HG02885 (cell line): Measurements from ENCODE around the gene TCF7L1.
"Not testable (repeated sequence)": the region's sequence is repeated elsewhere in the genome, so short reads cannot be mapped to it uniquely, and the experiment has no call there.

Source experiments
- ATAC-seq: cut with Tn5 transposase; IDR thresholded peaks from one replicate; pipeline ENCODE4 v1.9.1; 2021; ENCODE audit warnings: mild to moderate bottlenecking; ENCODE audit not compliant: unreplicated experiment, poor library complexity

The TCF7L1 gene

GRCh38 chr2:85309699-85310321 is 176.6 kb downstream of the TCF7L1 start:
- ATAC-seq: no peak

- ATAC-seq: peak; percentile 42
These were observed 177.1 kb downstream of the TCF7L1 start for GRCh38 chr2:85310330-85310729.

GRCh38 chr2:85312404-85312803 is 179.2 kb downstream of the TCF7L1 start:
- no peak for ATAC-seq

GRCh38 chr2:85314884-85315242 is 181.7 kb downstream of the TCF7L1 start:
- no peak for ATAC-seq

GRCh38 chr2:85315921-85316320 is 182.7 kb downstream of the TCF7L1 start:
- ATAC-seq: not testable (repeated sequence)

GRCh38 chr2:85318222-85319074 is 185.3 kb downstream of the TCF7L1 start:
- peak; percentile 53 for ATAC-seq

GRCh38 chr2:85319796-85320195 is 186.6 kb downstream of the TCF7L1 start:
- no peak for ATAC-seq

GRCh38 chr2:85323351-85323987 is 190.3 kb downstream of the TCF7L1 start:
- ATAC-seq: no peak

GRCh38 chr2:85323988-85324367 is 190.8 kb downstream of the TCF7L1 start:
- not testable (repeated sequence) for ATAC-seq

GRCh38 chr2:85324639-85325465 is 191.7 kb downstream of the TCF7L1 start:
- ATAC-seq: no peak

GRCh38 chr2:85325466-85325811 is 192.2 kb downstream of the TCF7L1 start:
- no peak for ATAC-seq

- peak; percentile 41 for ATAC-seq
These were observed 193.4 kb downstream of the TCF7L1 start for GRCh38 chr2:85326406-85327159.

GRCh38 chr2:85327160-85327821 is 194.1 kb downstream of the TCF7L1 start:
- peak; percentile 29 for ATAC-seq

- peak; percentile 80 for ATAC-seq
These were observed 194.8 kb downstream of the TCF7L1 start, which contains the start of gene TGOLN2 for GRCh38 chr2:85327822-85328617. Gene TGOLN2, minus strand, starts transcription at chr2:85327989. Its CDS starts 27 bp downstream, at chr2:85327962.

GRCh38 chr2:85329181-85329651 is 196.0 kb downstream of the TCF7L1 start:
- no peak for ATAC-seq

- not testable (repeated sequence) for ATAC-seq
These were observed 196.5 kb downstream of the TCF7L1 start for GRCh38 chr2:85329701-85330100.

- peak; percentile 25 for ATAC-seq
These were observed 197.8 kb downstream of the TCF7L1 start for GRCh38 chr2:85330839-85331636.
